NCI-H2081 treated with DMSO at 0.1 percent for 48 hours (cell line): Measurements from ENCODE around the gene RASSF3.
"Not testable (repeated sequence)": the region's sequence is repeated elsewhere in the genome, so short reads cannot be mapped to it uniquely, and the experiment has no call there.

Source experiments
- DNase-seq: peaks from one replicate; lab custom pipeline; 2025; lab: John Stamatoyannopoulos, UW

Gene RASSF3

DNA sequence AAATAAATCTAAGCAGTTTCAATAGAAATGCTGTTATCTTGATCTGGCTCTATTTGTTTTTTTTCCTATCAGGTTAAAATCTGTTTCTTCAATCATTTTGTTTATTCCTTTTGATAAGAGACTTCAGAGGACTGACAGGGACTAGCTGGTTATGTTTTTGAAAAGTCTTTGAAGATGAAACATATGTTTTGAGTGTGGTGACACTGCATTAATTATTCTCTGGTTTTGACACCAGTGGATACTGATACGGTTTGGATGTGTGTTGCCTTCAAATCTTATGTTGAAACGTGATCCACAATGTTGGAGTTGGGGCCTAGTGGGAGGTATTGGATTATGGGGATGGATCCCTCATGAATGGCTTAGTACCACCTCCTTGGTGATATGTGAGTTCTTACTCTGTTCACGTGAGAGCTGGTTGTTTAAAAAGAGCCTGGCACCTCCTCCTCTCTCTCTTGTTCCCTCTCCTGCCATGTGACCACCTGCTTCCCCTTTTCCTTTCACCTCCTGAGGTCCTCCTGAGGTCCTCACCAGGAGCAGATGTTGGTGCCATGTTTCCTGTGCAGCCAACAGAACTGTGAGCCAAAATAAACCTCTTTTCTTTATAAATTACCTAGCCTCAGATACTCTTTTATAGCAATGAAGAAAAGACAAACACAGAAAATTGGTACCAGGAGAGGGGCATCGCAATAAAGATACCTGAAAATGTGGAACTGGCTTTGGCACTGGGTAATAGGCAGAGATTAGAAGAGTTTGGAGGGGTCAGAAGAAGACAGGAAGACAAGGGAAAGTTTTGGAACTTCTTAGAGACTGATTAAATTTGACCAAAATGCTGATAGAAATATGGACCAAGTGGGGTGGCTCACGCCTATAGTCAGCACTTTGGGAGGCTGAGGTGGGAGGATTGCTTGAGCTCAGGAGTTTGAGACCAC, 23.0 kb downstream of the RASSF3 start:
- no peak for DNase-seq

- DNase-seq = no peak
Observed at GRCh38 chr12:64633940-64634337, 23.6 kb downstream of the RASSF3 start.

DNA sequence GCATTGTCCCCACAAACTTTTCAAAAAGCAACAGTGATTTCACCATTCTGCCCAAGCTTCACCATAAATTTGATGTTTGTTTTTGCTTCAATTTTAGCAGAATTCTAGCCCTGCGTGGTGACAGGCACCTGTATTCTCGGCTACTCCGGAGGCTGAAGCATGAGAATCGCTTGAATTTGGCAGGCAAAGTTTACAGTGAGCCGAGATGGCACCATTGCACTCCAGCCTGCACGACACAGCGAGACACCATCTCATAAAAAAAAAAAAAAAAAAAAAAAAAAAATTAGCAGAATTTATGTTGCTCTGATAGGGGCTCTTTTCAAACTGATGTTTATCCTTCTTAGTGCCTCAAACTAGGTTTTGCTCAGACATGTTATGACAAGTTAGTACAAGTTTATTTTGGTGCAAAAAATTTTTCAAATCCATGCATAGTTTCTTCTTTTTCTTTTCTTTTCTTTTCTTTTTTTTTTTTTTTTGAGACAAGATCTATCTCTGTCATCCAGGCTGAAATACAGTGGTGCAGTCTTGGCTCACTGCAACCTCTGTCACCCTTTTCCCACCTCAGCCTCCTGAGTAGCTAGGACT, 24.3 kb downstream of the RASSF3 start:
- DNase-seq = no peak

- no peak for DNase-seq
Observed at GRCh38 chr12:64635356-64635998, 25.2 kb downstream of the RASSF3 start.

DNA sequence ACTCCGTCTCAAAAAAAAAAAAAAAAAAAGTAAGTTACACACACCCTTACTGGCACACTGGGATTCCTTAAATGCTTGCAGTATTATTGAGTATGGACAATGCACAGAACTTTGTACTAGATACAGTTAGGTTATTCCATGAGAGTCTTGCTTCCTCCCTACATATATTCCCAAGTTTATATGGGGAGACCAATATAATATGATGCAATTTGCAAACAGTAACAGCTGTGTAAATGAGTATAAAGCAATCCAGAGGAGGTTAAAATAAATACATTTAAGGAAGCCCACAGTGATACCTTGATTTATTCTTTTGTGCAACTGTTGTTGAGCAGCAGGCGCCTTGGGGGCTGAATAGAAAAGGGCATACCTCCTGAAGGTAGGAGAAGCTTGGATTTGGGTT, 26.6 kb downstream of the RASSF3 start:
- DNase-seq = no peak

GRCh38 chr12:64639466-64639865, 29.2 kb downstream of the RASSF3 start:
- DNase-seq = no peak

DNA sequence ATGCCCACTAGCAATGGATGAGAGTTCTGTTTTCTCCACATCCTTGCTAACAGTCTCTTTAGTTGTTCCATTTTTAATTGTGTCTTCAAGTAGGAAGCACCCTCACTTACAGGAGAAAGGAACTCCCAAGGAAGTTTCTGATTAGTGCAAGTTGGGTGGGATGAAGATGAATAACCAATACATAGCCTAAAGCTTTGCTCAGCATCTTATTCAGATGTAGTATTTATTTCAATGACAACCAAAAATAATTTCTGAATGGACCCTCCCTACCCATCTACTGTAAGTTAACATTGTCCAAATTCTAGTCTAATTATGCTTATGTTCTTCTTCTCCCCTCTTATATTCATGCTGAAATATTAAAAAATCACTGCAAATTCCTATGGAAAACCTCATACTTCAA, 36.0 kb downstream of the RASSF3 start:
- no peak for DNase-seq

GRCh38 chr12:64649487-64649886, 39.2 kb downstream of the RASSF3 start:
- DNase-seq = no peak

- no peak for DNase-seq
Observed at GRCh38 chr12:64650762-64651161, 40.5 kb downstream of the RASSF3 start.

- DNase-seq = no peak
Observed at GRCh38 chr12:64652346-64652745, 42.1 kb downstream of the RASSF3 start.

DNA sequence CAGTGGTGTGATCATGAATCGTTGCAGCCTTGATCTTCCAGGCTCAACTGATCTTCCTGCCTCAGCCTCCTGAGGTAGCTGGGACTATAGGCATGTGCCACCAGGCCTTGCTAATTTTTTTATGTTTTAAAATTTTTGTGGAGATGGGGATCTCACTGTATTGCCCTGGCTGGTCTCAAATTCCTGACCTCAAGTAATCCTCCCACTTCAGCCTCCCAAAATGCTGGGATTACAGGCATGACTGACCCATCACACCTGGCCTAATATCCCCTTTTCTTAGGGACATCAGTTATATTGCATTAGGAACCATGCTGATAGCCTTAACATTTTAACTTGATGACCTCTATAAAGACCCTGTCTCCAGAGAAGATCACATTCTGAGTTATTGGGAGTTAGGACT, 42.8 kb downstream of the RASSF3 start:
- no peak for DNase-seq

- DNase-seq = not testable (repeated sequence)
Observed at GRCh38 chr12:64653907-64654306, 43.6 kb downstream of the RASSF3 start.

- no peak for DNase-seq
Observed at GRCh38 chr12:64655141-64655540, 44.8 kb downstream of the RASSF3 start.

DNA sequence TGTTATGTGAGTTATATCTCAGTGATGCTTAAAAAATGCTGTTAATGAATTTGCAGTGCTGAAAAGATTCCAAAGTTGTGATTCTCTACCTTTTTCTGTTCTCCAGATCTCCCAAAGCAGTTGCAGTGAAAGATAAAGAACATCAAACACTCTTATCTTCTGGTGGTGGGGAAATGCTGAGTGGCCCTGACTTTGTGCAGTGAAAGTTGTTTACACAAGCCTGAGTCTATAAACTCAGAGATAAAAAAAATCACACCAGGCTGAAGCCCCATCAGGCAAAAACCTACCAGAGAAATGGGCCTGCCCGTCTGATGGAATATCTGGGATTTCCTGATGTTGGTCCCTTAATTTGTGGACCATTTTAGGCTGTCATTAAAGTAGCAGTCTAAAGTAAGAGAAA, 46.1 kb downstream of the RASSF3 start:
- DNase-seq = no peak

- DNase-seq = no peak
Observed at GRCh38 chr12:64658892-64659481, 48.7 kb downstream of the RASSF3 start.

GRCh38 chr12:64660237-64661018, 50.1 kb downstream of the RASSF3 start:
- DNase-seq = no peak

GRCh38 chr12:64663015-64663414, 52.7 kb downstream of the RASSF3 start:
- DNase-seq = no peak

GRCh38 chr12:64665514-64665913, 55.2 kb downstream of the RASSF3 start:
- no peak for DNase-seq

- DNase-seq = no peak
Observed at GRCh38 chr12:64666054-64666914, 56.0 kb downstream of the RASSF3 start.

GRCh38 chr12:64667793-64668192, 57.5 kb downstream of the RASSF3 start:
- DNase-seq = no peak
